HepG2 (cell line): Measurements from ENCODE around the gene GPR65. TPM values are rescaled to one million over a fixed set of nuclear protein-coding genes. Genes with fewer than 3 reads are reported as not detected.

Source experiments
- ARID4A ChIP-seq: sonication (generic); formaldehyde crosslinking; IDR thresholded peaks from 2 replicates; pipeline ENCODE4 v1.5.0; 2020; ENCODE audit warnings: mild to moderate bottlenecking, missing genetic modification reagents, borderline replicate concordance
- ARNTL ChIP-seq: sonication (generic); formaldehyde crosslinking; IDR thresholded peaks from 2 replicates; pipeline ENCODE4 v1.4.0; 2020; ENCODE audit warnings: mild to moderate bottlenecking, missing genetic modification reagents
- CENPX ChIP-seq: sonication (generic); formaldehyde crosslinking; IDR thresholded peaks from 2 replicates; pipeline ENCODE4 v1.9.0; 2021; ENCODE audit warnings: mild to moderate bottlenecking, missing genetic modification reagents, moderate library complexity
- E2F5 ChIP-seq: sonication (generic); formaldehyde crosslinking; conservative IDR thresholded peaks from 2 replicates; pipeline ENCODE4 v1.4.0; 2020; ENCODE audit warnings: missing genetic modification reagents
- GLI4 ChIP-seq: sonication (generic); formaldehyde crosslinking; IDR thresholded peaks from 2 replicates; pipeline ENCODE4 v1.5.1; 2020; ENCODE audit warnings: missing genetic modification reagents, mild to moderate bottlenecking, moderate library complexity, borderline replicate concordance
- HBP1 ChIP-seq: IDR thresholded peaks from 2 replicates; pipeline ENCODE4 v1.6.1; 2016; ENCODE audit warnings: low read depth, control low read depth
- HHEX ChIP-seq: IDR thresholded peaks from 2 replicates; pipeline ENCODE4 v1.6.1; 2016; ENCODE audit warnings: control low read depth
- HMGA1 ChIP-seq: sonication (generic); formaldehyde crosslinking; conservative IDR thresholded peaks from 2 replicates; pipeline ENCODE4 v1.4.0; 2020; ENCODE audit warnings: missing genetic modification reagents
- HNRNPUL1 ChIP-seq: fragments of 200-400 bp; formaldehyde crosslinking; IDR thresholded peaks from 2 replicates; pipeline ENCODE4 v1.6.1; 2017; ENCODE audit warnings: low read depth, mild to moderate bottlenecking, low read length, moderate library complexity
- JUN ChIP-seq: sonication (generic); formaldehyde crosslinking; IDR thresholded peaks from 2 replicates; pipeline ENCODE4 v1.4.0; 2020; ENCODE audit warnings: mild to moderate bottlenecking, missing genetic modification reagents
- MIER2 ChIP-seq: IDR thresholded peaks from 2 replicates; pipeline ENCODE4 v1.6.1; 2016; ENCODE audit warnings: missing biosample characterization, missing genetic modification reagents
- MIER3 ChIP-seq: IDR thresholded peaks from 2 replicates; pipeline ENCODE4 v1.6.1; 2016; ENCODE audit warnings: missing compliant biosample characterization, borderline replicate concordance
- NCOR1 ChIP-seq: fragments of 200-600 bp; sonication (generic); IDR thresholded peaks from 2 replicates; pipeline ENCODE4 v1.7.0; 2017; ENCODE audit warnings: antibody characterized with exemption, low read length, borderline replicate concordance
- NFE2 ChIP-seq: sonication (generic); formaldehyde crosslinking; IDR thresholded peaks from 2 replicates; pipeline ENCODE4 v1.4.0; 2020; ENCODE audit warnings: missing genetic modification reagents
- SMAD3 ChIP-seq: sonication (generic); formaldehyde crosslinking; IDR thresholded peaks from 2 replicates; pipeline ENCODE4 v1.4.0; 2020; ENCODE audit warnings: missing genetic modification reagents
- ZNF333 ChIP-seq: sonication (generic); formaldehyde crosslinking; IDR thresholded peaks from 2 replicates; pipeline ENCODE4 v1.4.0; 2020; ENCODE audit warnings: mild to moderate bottlenecking, missing genetic modification reagents, borderline replicate concordance
- ZNF34 ChIP-seq: sonication (generic); formaldehyde crosslinking; IDR thresholded peaks from 2 replicates; pipeline ENCODE4 v1.4.0; 2020; ENCODE audit warnings: mild to moderate bottlenecking, missing genetic modification reagents, borderline replicate concordance
- ZNF775 ChIP-seq: sonication (generic); formaldehyde crosslinking; IDR thresholded peaks from 2 replicates; pipeline ENCODE4 v1.4.0; 2020; ENCODE audit warnings: missing genetic modification reagents, mild to moderate bottlenecking, moderate library complexity, borderline replicate concordance
- polyA plus RNA-seq, 8 experiments: library from polyadenylated mRNA; depleted of rRNA in 3 of 8; stranded (reverse) in 7 of 8; unstranded in 1 of 8; fragments of >200 nt; fragmentation: Illumina TruSeq in 4 of 8; extraction: Trizol in 4 of 8; gene quantifications; 2 replicates each; pipeline versions ENCODE4 v1.2.1 to v1.2.3, GENCODE V29; 2011 to 2016; ENCODE audit warnings: low read depth in 4 of 8, missing spikeins in 1 of 8, mixed read lengths in 1 of 8; ENCODE audit not compliant: insufficient read depth in 1 of 8
- total RNA-seq, 5 experiments: library from RNA; depleted of rRNA; stranded (reverse); fragments of >200 nt; fragmentation: Illumina TruSeq; extraction: Trizol; gene quantifications; 2 replicates each; pipeline ENCODE4 v1.2.3, GENCODE V29; 2016; ENCODE audit warnings: low read depth in 1 of 5
- TF ChIP-seq, protein P1 (sequence below): sonication (generic); formaldehyde crosslinking; IDR thresholded peaks from 2 replicates; pipeline ENCODE4 v1.5.1; 2020; ENCODE audit warnings: missing genetic modification reagents, mild to moderate bottlenecking, borderline replicate concordance

The GPR65 gene
- total and polyA plus RNA-seq, 2 of the 13 experiments (the other 11 are each of a cell fraction or from before 2014, with no cell fraction given), result not detected

GRCh38 chr14:88043529-88044443 is 38.9 kb downstream of the GPR65 start (continued):
- TF ChIP-seq NCOR1, result peak; percentile 98
- peak; percentile 72 for TF ChIP-seq HHEX (CRISPR knock-in tag)
- no peak for TF ChIP-seq ZNF333 (CRISPR knock-in tag)
- TF ChIP-seq, protein P1, sequence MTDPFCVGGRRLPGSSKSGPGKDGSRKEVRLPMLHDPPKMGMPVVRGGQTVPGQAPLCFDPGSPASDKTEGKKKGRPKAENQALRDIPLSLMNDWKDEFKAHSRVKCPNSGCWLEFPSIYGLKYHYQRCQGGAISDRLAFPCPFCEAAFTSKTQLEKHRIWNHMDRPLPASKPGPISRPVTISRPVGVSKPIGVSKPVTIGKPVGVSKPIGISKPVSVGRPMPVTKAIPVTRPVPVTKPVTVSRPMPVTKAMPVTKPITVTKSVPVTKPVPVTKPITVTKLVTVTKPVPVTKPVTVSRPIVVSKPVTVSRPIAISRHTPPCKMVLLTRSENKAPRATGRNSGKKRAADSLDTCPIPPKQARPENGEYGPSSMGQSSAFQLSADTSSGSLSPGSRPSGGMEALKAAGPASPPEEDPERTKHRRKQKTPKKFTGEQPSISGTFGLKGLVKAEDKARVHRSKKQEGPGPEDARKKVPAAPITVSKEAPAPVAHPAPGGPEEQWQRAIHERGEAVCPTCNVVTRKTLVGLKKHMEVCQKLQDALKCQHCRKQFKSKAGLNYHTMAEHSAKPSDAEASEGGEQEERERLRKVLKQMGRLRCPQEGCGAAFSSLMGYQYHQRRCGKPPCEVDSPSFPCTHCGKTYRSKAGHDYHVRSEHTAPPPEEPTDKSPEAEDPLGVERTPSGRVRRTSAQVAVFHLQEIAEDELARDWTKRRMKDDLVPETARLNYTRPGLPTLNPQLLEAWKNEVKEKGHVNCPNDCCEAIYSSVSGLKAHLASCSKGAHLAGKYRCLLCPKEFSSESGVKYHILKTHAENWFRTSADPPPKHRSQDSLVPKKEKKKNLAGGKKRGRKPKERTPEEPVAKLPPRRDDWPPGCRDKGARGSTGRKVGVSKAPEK (CRISPR knock-in tag), result no peak
- 0 out of 2 replicates have a peak, but pooled peaks have one; percentile 38 for TF ChIP-seq ZNF34
- no peak for TF ChIP-seq HMGA1 (CRISPR knock-in tag)
- TF ChIP-seq ZNF775 (CRISPR knock-in tag), result 0 out of 2 replicates have a peak, but pooled peaks have one; percentile 42
- TF ChIP-seq E2F5 (CRISPR knock-in tag), result no peak
- peak; percentile 70 for TF ChIP-seq ARNTL (CRISPR knock-in tag)
- TF ChIP-seq GLI4, result no peak
- peak; percentile 26; the same call in 1 of the 2 replicates for TF ChIP-seq HBP1 (CRISPR knock-in tag)
- TF ChIP-seq HNRNPUL1, result no peak
- TF ChIP-seq MIER2 (CRISPR knock-in tag), result 0 out of 2 replicates have a peak, but pooled peaks have one; percentile 37
- peak; percentile 83 for TF ChIP-seq JUN
- peak; percentile 28; the same call in 1 of the 2 replicates for TF ChIP-seq ARID4A (CRISPR knock-in tag)
- TF ChIP-seq NFE2 (CRISPR knock-in tag), result peak; percentile 29; the same call in 1 of the 2 replicates
- TF ChIP-seq CENPX (CRISPR knock-in tag), result no peak
- TF ChIP-seq MIER3 (CRISPR knock-in tag), result peak; percentile 87
- peak; percentile 70; the same call in 1 of the 2 replicates for TF ChIP-seq SMAD3 (CRISPR knock-in tag)
